ENCODE data around the gene MPZL1.

MPZL1 gene

DNA sequence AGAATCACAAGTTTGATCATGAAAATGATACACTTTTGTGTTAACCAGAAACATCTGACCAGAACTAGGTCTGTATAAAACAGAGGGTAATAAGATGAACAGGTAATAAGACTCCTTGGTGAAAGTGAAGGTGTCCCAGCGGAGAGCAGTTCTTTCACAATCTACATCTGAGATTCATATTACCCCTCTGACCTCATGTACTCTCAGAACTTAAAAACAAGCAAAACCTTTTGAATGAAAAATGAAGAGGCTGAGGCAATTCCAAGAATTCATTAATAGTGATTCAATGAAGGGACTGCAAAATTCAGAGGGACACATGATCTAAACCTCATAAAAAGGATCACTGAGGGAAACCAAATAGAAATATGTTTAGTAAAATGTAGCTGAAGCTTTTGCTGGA lies 10.9 kb upstream of the MPZL1 start:
- TF ChIP-seq, protein P1, sequence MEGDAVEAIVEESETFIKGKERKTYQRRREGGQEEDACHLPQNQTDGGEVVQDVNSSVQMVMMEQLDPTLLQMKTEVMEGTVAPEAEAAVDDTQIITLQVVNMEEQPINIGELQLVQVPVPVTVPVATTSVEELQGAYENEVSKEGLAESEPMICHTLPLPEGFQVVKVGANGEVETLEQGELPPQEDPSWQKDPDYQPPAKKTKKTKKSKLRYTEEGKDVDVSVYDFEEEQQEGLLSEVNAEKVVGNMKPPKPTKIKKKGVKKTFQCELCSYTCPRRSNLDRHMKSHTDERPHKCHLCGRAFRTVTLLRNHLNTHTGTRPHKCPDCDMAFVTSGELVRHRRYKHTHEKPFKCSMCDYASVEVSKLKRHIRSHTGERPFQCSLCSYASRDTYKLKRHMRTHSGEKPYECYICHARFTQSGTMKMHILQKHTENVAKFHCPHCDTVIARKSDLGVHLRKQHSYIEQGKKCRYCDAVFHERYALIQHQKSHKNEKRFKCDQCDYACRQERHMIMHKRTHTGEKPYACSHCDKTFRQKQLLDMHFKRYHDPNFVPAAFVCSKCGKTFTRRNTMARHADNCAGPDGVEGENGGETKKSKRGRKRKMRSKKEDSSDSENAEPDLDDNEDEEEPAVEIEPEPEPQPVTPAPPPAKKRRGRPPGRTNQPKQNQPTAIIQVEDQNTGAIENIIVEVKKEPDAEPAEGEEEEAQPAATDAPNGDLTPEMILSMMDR (IDR thresholded peaks at IDR 0.05), result no peak
- Histone ChIP-seq H3K4me3 (no peak overlapping the region), H3K27ac (peak overlapping the region in 1 of 2 donors; percentile 71)
- DNase-seq (ENCODE audit: low spot score), result no peak

DNA sequence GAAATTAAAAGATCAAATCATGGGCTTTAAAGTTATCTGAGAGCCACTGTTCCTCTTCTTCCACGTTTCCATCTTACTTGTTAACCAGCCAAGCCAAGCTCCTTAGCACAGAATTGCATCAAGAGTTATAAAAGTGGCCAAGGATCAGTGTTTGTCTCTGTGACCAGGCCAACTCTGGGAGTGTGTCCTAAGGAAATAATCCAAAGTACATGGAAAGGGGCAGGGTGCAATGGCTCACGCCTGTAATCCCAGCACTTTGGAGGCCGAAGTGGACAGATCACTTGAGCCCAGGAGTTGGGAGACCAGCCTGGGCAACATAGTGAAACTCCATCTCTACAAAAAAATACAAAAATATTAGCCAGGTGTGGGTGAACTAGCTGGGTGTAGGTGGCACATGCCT lies 10.0 kb upstream of the MPZL1 start:
- TF ChIP-seq, protein P1 (IDR thresholded peaks at IDR 0.05), result no peak
- H3K4me3 ChIP-seq, result no peak overlapping the region
- DNase-seq (ENCODE audit: low spot score), result no peak
- H3K27ac ChIP-seq, result peak overlapping the region in 1 of 2 donors; percentile 71

DNA sequence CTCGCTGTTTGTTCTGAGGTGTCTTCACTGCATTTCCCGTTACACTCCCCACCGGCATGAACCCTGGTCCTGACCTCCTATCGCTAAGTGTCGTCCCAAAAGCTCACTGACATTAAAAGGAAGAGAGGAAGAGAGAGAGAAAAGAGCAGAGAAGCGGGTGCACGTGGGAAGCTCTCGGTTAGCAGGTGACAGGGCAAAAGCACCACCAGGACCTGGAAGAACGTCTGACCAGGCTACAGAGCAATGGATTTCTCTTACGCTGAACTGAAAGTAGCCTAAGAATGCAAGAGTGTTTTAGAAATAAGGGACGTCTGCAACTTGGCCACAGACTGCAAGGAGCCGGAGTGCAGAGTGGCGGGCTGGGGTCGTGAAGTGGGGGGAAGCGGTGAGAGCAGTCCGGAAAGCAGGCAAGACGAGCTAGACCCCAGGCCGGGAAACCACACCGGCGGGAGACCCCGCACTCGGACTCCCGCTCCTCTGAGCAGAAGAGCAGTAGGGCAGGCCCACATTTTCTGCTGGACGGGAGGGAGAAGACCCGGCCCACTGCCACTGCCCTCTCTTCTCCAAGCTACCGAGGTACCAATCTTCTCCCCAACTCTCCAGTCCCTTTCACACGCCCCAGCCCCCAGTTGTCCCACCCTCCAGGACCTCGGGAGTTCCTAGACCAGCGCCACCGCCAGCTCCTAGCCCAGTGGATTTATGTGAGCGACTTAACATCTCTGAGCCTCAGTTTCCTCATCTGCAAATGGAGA lies 8.3 kb upstream of the MPZL1 start:
- TF ChIP-seq, protein P1 (IDR thresholded peaks at IDR 0.05), result no peak
- Histone ChIP-seq H3K27ac (peak overlapping the region; percentile 86 to 96), H3K4me3 (peak overlapping the region; percentile 89)
- peak; percentile 79 for DNase-seq (ENCODE audit: low spot score)

DNA sequence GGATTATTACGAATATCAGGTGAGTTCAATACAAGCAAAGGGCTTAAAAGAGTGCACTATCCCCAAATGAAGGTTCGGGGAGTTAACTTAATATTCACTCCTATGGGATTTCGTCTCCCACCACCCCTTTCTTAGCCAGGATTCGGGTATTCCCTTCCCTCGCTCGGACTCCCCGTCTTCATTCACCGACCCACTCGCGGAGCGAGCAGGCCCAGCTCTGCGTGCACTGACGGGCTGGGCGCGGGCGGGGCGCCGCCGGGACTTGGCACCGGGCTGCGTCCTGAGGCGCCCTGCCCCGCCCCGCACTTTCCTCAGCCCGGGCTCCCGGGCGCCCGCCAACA lies 7.7 kb upstream of the MPZL1 start:
- TF ChIP-seq, protein P1 (IDR thresholded peaks at IDR 0.05), result no peak
- no peak for DNase-seq (ENCODE audit: low spot score)

DNA sequence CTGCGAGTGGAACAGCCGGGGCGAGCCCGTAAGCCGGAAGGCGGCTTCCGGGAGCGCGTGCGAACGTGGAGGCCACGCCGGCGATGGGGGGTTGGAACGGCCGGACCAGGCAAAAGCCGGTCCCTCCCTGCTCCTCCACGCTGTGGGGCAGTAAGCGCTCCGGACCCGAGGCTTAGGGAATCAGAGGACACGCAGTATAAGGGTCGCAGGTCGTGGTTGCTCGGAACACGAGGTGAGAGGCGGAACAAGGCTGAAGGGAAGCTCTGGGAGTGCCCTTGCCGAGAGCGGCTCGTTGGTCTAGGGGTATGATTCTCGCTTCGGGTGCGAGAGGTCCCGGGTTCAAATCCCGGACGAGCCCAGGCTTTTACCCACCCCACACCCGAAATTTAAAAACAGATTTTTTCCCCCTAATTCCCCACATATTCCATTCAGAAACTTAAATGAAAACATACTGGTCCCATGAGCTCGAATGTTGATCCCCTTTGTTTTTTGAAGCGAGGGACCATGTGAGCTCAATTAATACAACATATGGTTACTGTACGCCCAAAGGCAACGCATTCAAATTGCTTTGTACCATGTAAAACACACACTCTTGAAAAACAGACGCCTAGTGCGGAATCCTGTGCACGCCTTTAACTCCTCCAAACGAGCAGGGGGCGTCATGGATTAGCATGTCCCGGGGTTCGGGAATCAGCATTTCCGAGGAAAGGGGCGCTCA lies 7.2 kb upstream of the MPZL1 start:
- TF ChIP-seq, protein P1 (IDR thresholded peaks at IDR 0.05), result no peak

More for the DNA sequence above, 7.7 kb upstream of the MPZL1 start:
- Histone ChIP-seq H3K27ac (peak overlapping the region; percentile 86 to 96), H3K4me3 (peak overlapping the region; percentile 89)

DNA sequence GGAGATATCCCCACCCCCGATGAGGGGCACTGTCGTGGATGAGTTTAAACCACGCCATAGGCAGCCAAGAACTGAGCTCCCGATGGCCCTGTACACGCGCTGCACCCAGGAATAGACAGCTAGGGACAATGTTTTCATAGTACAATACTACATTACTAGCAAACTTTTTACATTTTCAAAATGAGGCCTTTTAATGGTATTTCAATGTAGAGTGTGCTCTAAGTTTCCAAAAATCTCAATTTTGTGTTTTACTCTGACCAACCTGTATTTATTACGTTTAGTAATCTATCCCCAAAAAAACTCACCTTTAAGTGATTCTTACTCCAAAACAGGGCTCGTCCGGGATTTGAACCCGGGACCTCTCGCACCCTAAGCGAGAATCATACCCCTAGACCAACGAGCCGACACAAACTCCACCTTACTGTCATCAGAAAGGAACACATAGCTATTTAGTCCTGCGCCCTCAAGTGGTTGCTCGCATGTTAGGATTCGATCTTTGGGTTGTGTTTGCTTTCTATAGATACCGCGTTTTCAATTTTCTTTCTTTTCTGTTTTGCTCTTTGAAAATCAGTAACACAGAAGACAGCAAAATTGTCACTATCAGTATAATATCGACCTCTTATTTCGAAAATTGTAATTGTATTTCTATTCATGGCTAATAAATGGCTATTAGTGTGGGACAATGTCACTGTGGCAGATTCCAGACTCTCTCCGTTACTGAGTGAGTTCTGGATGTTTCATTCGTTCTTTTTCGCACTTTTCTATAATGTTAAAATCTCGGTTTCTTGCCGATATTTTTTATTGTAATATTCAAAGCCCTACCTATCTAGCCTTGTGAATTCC lies 6.4 kb upstream of the MPZL1 start:
- TF ChIP-seq, protein P1 (IDR thresholded peaks at IDR 0.05), result peak; percentile 49
- DNase-seq (ENCODE audit: low spot score), result peak; percentile 86
- H3K4me3 ChIP-seq, result peak overlapping the region; percentile 89
- H3K27ac ChIP-seq, result peak overlapping the region; percentile 86 to 96

More for the DNA sequence above, 7.2 kb upstream of the MPZL1 start:
- Histone ChIP-seq H3K4me3 (peak overlapping the region; percentile 89), H3K27ac (peak overlapping the region; percentile 86 to 96)
- peak; percentile 93 for DNase-seq (ENCODE audit: low spot score)

Measured in coronary artery (tissue), 2 donors.